ENCODE measurements around the gene DOC2A.

DOC2A gene

GRCh38 chr16:30005341-30006094, 5.3 kb downstream of the DOC2A start:
- DNase-seq (ENCODE audit: low read depth in 2 of 2), result no peak

GRCh38 chr16:30004811-30005242, 6.0 kb downstream of the DOC2A start:
- DNase-seq (ENCODE audit: low read depth in 2 of 2), result no peak

- no peak for DNase-seq (ENCODE audit: low read depth in 2 of 2)
These were observed 6.4 kb downstream of the DOC2A start for GRCh38 chr16:30004424-30004776.

GRCh38 chr16:30003670-30004423, 7.0 kb downstream of the DOC2A start:
- DNase-seq (ENCODE audit: low read depth in 2 of 2), result no peak

- DNase-seq (ENCODE audit: low read depth in 2 of 2), result no peak
These were observed 8.0 kb downstream of the DOC2A start for GRCh38 chr16:30002614-30003346.

GRCh38 chr16:30000735-30001631, 9.8 kb downstream of the DOC2A start:
- no peak for DNase-seq (ENCODE audit: low read depth in 2 of 2)

- no peak for DNase-seq (ENCODE audit: low read depth in 2 of 2)
These were observed 11.2 kb downstream of the DOC2A start for GRCh38 chr16:29999605-30000004.

- no peak for DNase-seq (ENCODE audit: low read depth in 2 of 2)
These were observed 14.0 kb downstream of the DOC2A start for GRCh38 chr16:29996766-29997250.

- DNase-seq (ENCODE audit: low read depth in 2 of 2), result peak; percentile 99
These were observed 14.7 kb downstream of the DOC2A start, which contains the start of gene INO80E for GRCh38 chr16:29995911-29996765. INO80E (plus strand) TSS chr16:29996241; CDS start chr16:29996311, 70 bp downstream.

- DNase-seq (ENCODE audit: low read depth in 2 of 2), result peak; percentile 65 to 71
These were observed 15.4 kb downstream of the DOC2A start, which contains the start of gene HIRIP3 for GRCh38 chr16:29995324-29995910. HIRIP3 (minus strand) TSS chr16:29995617; CDS start chr16:29995605, 12 bp downstream.

- no peak for DNase-seq (ENCODE audit: low read depth in 2 of 2)
These were observed 16.1 kb downstream of the DOC2A start for GRCh38 chr16:29994600-29995323.

GRCh38 chr16:29993903-29994599, 16.8 kb downstream of the DOC2A start:
- no peak for DNase-seq (ENCODE audit: low read depth in 2 of 2)

- no peak for DNase-seq (ENCODE audit: low read depth in 2 of 2)
These were observed 17.5 kb downstream of the DOC2A start for GRCh38 chr16:29993191-29993902.

- no peak for DNase-seq (ENCODE audit: low read depth in 2 of 2)
These were observed 18.4 kb downstream of the DOC2A start for GRCh38 chr16:29992344-29992967.

- no peak for DNase-seq (ENCODE audit: low read depth in 2 of 2)
These were observed 19.3 kb downstream of the DOC2A start for GRCh38 chr16:29991571-29991904.

GRCh38 chr16:29990883-29991570, 19.8 kb downstream of the DOC2A start:
- DNase-seq (ENCODE audit: low read depth in 2 of 2), result no peak

- DNase-seq (ENCODE audit: low read depth in 2 of 2), result no peak
These were observed 20.8 kb downstream of the DOC2A start for GRCh38 chr16:29990034-29990433.

Measured in stimulated activated CD8-positive, alpha-beta memory T cell treated with anti-CD3 and anti-CD28 coated beads, Interleukin-15, amount 100 ng/mL, for 4 hours (primary cell).